H1 (cell line): ENCODE measurements around the gene CNTROB. TPM values are rescaled to one million over a fixed set of nuclear protein-coding genes. Genes with fewer than 3 reads are reported as not detected.
A peak's percentile ranks its signal among the peaks of the same experiment; 100 is the strongest.

Source experiments
- CTCF ChIA-PET: fragments of 300-600 bp; sonication (Branson Sonifier 250); formaldehyde crosslinking; loops from one replicate; lab custom pipeline; 2021; ENCODE audit not compliant: partially characterized antibody; lab: Charles Lee
- POLR2A ChIA-PET: fragments of 300-600 bp; sonication (Branson Sonifier 250); formaldehyde crosslinking; loops from one replicate; lab custom pipeline; 2021; ENCODE audit warnings: inconsistent platforms; ENCODE audit not compliant: partially characterized antibody; lab: Charles Lee
- DNase-seq, 2 experiments: peaks; one replicate each; pipeline versions ENCODE4 v3.0.0 to v3.0.0-alpha.2; 2010 to 2022; ENCODE audit warnings: low spot score in 2 of 2, low read depth in 1 of 2, mixed read lengths in 1 of 2
- FAIRE-seq: peaks from 2 replicates; lab custom pipeline; 2011; peaks lifted over from hg19 to GRCh38; lab: Jason Lieb, UNC
- H2AFZ ChIP-seq: 2 replicates; pipeline ENCODE4 v1.8.1; 2012; ENCODE audit warnings: low read length, inconsistent platforms
- H2AK5ac ChIP-seq: 2 replicates; pipeline ENCODE4 v1.6.1; 2013; ENCODE audit warnings: low read depth, low read length
- H2BK120ac ChIP-seq: replicated peaks from 2 replicates; pipeline ENCODE3; 2013; ENCODE audit warnings: low read depth, low read length, inconsistent platforms
- H2BK12ac ChIP-seq: 2 replicates; pipeline ENCODE4 v1.6.1; 2013; ENCODE audit warnings: low read depth, low read length
- H2BK15ac ChIP-seq: 2 replicates; pipeline ENCODE4 v1.6.1; 2013; ENCODE audit warnings: low read length
- H2BK20ac ChIP-seq: 2 replicates; pipeline ENCODE4 v1.6.1; 2013; ENCODE audit warnings: low read length
- H2BK5ac ChIP-seq: 2 replicates; pipeline ENCODE4 v1.6.1; 2013; ENCODE audit warnings: low read depth, low read length
- H3K14ac ChIP-seq: 2 replicates; pipeline ENCODE4 v1.6.1; 2013; ENCODE audit warnings: inconsistent platforms; ENCODE audit not compliant: insufficient read length
- H3K18ac ChIP-seq: 2 replicates; pipeline ENCODE4 v1.6.1; 2013; ENCODE audit warnings: low read length; ENCODE audit errors: extremely low read depth
- H3K23ac ChIP-seq: 2 replicates; pipeline ENCODE4 v1.6.1; 2013; ENCODE audit warnings: inconsistent platforms; ENCODE audit not compliant: insufficient read length
- H3K23me2 ChIP-seq: 2 replicates; pipeline ENCODE4 v1.6.1; 2013; ENCODE audit warnings: low read depth, low read length
- H3K27ac ChIP-seq: 2 replicates; pipeline ENCODE4 v1.6.1; 2011; ENCODE audit warnings: low read depth, low read length, inconsistent platforms
- H3K27me3 ChIP-seq, 4 experiments: replicated peaks in 1 of 4; 1 replicate in 1 of 4; 2 replicates in 3 of 4; pipeline versions ENCODE4 v1.6.1 to v1.8.1; 2011 to 2013; ENCODE audit warnings: low read length in 3 of 4, mild to moderate bottlenecking in 3 of 4, inconsistent platforms in 2 of 4, mixed read lengths in 2 of 4, moderate library complexity in 1 of 4; ENCODE audit not compliant: control insufficient read depth in 3 of 4, insufficient read depth in 3 of 4; ENCODE audit errors: extremely low read depth in 1 of 4
- H3K36me3 ChIP-seq, 4 experiments: 2 replicates each; pipeline versions ENCODE4 v1.6.1 to v1.8.1; 2011 to 2013; ENCODE audit warnings: mild to moderate bottlenecking in 4 of 4, low read length in 3 of 4, moderate library complexity in 2 of 4, control low read depth in 1 of 4, inconsistent platforms in 1 of 4; ENCODE audit not compliant: insufficient read depth in 4 of 4, control insufficient read depth in 2 of 4
- H3K4ac ChIP-seq: replicated peaks from 2 replicates; pipeline ENCODE3; 2013; ENCODE audit warnings: low read length, low read depth, mixed read lengths, inconsistent platforms; ENCODE audit not compliant: insufficient read length
- H3K4me1 ChIP-seq, 4 experiments: replicated peaks in 1 of 4; 1 replicate in 1 of 4; 2 replicates in 3 of 4; pipeline versions ENCODE4 v1.6.1 to v1.8.1; 2011 to 2013; ENCODE audit warnings: low read length in 3 of 4, inconsistent platforms in 2 of 4, mixed read lengths in 1 of 4; ENCODE audit not compliant: insufficient read depth in 4 of 4, control insufficient read depth in 3 of 4
- H3K4me2 ChIP-seq, 2 experiments: 2 replicates each; pipeline versions ENCODE4 v1.6.1 to v1.8.1; 2011 to 2013; ENCODE audit warnings: low read depth in 2 of 2, low read length in 2 of 2, control low read depth in 1 of 2, inconsistent platforms in 1 of 2, mild to moderate bottlenecking in 1 of 2; ENCODE audit not compliant: insufficient read depth in 1 of 2
- H3K4me3 ChIP-seq, 4 experiments: fragments of 200-600, 300-600 bp in 1 of 4; sonication (generic), shearing (Covaris generic), sonication (Bioruptor Twin) in 1 of 4; 2 replicates each; pipeline versions ENCODE4 v1.5.1 to v1.8.1; 2011 to 2016; ENCODE audit warnings: low read length in 4 of 4, low read depth in 3 of 4, control low read depth in 2 of 4, inconsistent platforms in 2 of 4, mild to moderate bottlenecking in 2 of 4, mixed read lengths in 1 of 4, moderate library complexity in 1 of 4; ENCODE audit not compliant: insufficient read depth in 2 of 4; ENCODE audit errors: extremely low read depth in 1 of 4
- H3K56ac ChIP-seq: replicated peaks from 2 replicates; pipeline ENCODE3; 2013; ENCODE audit warnings: low read depth, mild to moderate bottlenecking, mixed read lengths, low read length, inconsistent platforms; ENCODE audit not compliant: insufficient read length
- H3K79me1 ChIP-seq: 2 replicates; pipeline ENCODE4 v1.6.1; 2013; ENCODE audit warnings: low read depth, low read length, control low read depth
- H3K79me2 ChIP-seq, 2 experiments: 2 replicates each; pipeline versions ENCODE4 v1.6.1 to v1.8.1; 2012 to 2013; ENCODE audit warnings: low read length in 2 of 2, mild to moderate bottlenecking in 2 of 2, inconsistent platforms in 1 of 2; ENCODE audit not compliant: insufficient read depth in 2 of 2, control insufficient read depth in 1 of 2
- H3K9ac ChIP-seq, 4 experiments: replicated peaks in 1 of 4; 1 replicate in 1 of 4; 2 replicates in 3 of 4; pipeline versions ENCODE4 v1.6.1 to v1.8.1; 2011 to 2013; ENCODE audit warnings: low read depth in 3 of 4, low read length in 3 of 4, control low read depth in 2 of 4, mild to moderate bottlenecking in 2 of 4, moderate library complexity in 2 of 4, inconsistent platforms in 1 of 4; ENCODE audit errors: extremely low read depth in 1 of 4
- H3K9me3 ChIP-seq, 2 experiments: 2 replicates each; pipeline versions ENCODE4 v1.6.1 to v1.8.1; 2012 to 2013; ENCODE audit warnings: mild to moderate bottlenecking in 2 of 2, moderate library complexity in 2 of 2, control low read depth in 1 of 2, inconsistent platforms in 1 of 2, low read depth in 1 of 2, low read length in 1 of 2, mixed read lengths in 1 of 2; ENCODE audit not compliant: insufficient read depth in 2 of 2
- H4K20me1 ChIP-seq, 2 experiments: replicated peaks in 1 of 2; 2 replicates each; pipeline versions ENCODE3 to v1.8.1; 2011 to 2013; ENCODE audit warnings: inconsistent platforms in 2 of 2, low read length in 2 of 2, mild to moderate bottlenecking in 1 of 2; ENCODE audit not compliant: insufficient read depth in 2 of 2, control insufficient read depth in 1 of 2
- H4K5ac ChIP-seq: 2 replicates; pipeline ENCODE4 v1.6.1; 2013; ENCODE audit warnings: low read length, low read depth, mixed read lengths, inconsistent platforms; ENCODE audit not compliant: insufficient read length
- H4K8ac ChIP-seq: 2 replicates; pipeline ENCODE4 v1.8.0; 2013; ENCODE audit warnings: mild to moderate bottlenecking, moderate library complexity, low read length, inconsistent platforms; ENCODE audit not compliant: insufficient read depth; ENCODE audit errors: extremely low read depth
- H4K91ac ChIP-seq: replicated peaks from 2 replicates; pipeline ENCODE3; 2013; ENCODE audit warnings: low read length, mixed read lengths, inconsistent platforms; ENCODE audit not compliant: insufficient read length
- TEAD4 ChIP-seq: IDR thresholded peaks from 2 replicates; pipeline ENCODE4 v1.6.1; 2012; ENCODE audit warnings: low read depth, low read length, inconsistent platforms, mixed read lengths
- WGBS, 2 experiments: shearing (Covaris generic) in 1 of 2; methylation state at CpG; one replicate each; pipeline versions ENCODE4 v1.1.6 to v1.1.7; 2013 to 2015; ENCODE audit warnings: low lambda C conversion rate in 2 of 2, mixed read lengths in 2 of 2, inconsistent platforms in 1 of 2, low coverage in 1 of 2, missing lambda C conversion rate in 1 of 2; ENCODE audit not compliant: insufficient replicate concordance in 2 of 2, insufficient coverage in 1 of 2, insufficient read length in 1 of 2; ENCODE audit errors: extremely low coverage in 1 of 2, missing lambda C conversion rate in 1 of 2; 5-methylcytosine and 5-hydroxymethylcytosine counted together
- polyA plus RNA-seq, 7 experiments: library from polyadenylated mRNA; depleted of rRNA in 3 of 7; stranded (reverse) in 5 of 7; unstranded in 2 of 7; fragments of >200 nt in 5 of 7; fragments of 200-250 nt in 2 of 7; gene quantifications; 1 replicate in 5 of 7; 2 replicates in 1 of 7; 4 replicates in 1 of 7; pipeline versions ENCODE4 v1.2.1 to v1.2.3, GENCODE V29; 2011 to 2013; ENCODE audit warnings: missing spikeins in 2 of 7, mixed read lengths in 2 of 7
- total RNA-seq: library from RNA; stranded (reverse); fragmentation: NEBNext Ultra II Directional; extraction: Animal tissue kit (Norgen Biotek cat#: 25700); gene quantifications from 2 replicates; pipeline ENCODE4 v1.2.1, GENCODE V29; 2021

Gene CNTROB
- total and polyA plus RNA-seq, 2 of the 8 experiments (the other 6 are each of a cell fraction or from before 2014, with no cell fraction given), result 20.5 to 31.9 TPM

DNA sequence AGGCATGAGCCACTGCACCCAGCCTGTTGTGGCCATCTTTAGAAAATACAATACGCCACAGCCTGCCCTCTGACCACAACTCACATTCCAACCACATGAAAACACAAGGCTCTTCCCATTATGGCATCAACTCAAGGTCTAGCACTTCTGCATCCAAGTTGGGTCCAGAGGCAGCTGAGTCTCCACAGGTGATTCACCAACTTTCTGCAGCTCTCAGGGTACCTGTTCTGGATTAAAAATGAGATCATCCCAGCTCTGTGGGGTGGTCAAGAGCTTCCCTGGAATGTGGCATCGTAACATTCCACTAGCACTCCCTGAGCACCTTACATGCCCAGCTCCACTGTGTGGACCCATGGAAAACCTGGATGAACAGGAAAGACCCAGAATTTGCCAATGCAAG is 60.5 kb downstream of the CNTROB start:
- DNase-seq, result no peak
- 93% methylated on average over 2 of the region's 2 CpGs; no CpG with 5 or more reads in 1 of the 2 experiments for WGBS, 2 experiments
- H2AFZ ChIP-seq, result no peak overlapping the region
- peak; percentile 24; the same call in 1 of the 2 replicates for TF ChIP-seq TEAD4

More for the DNA sequence above, 60.5 kb downstream of the CNTROB start:
- Histone ChIP-seq H3K56ac (no peak overlapping the region), H2BK5ac (no peak overlapping the region), H3K4me3 (no peak overlapping the region), H3K9me3 (no peaks in the 10 kb centered on the region), H3K23ac (no peak overlapping the region), H3K4me1 (peaks cover 0 to 2% (median 0%) of the 10 kb centered on the region in 4 experiments; a peak in 1 of 7 replicates), H3K79me1 (no peaks in the 10 kb centered on the region), H3K23me2 (peaks cover 5% of the 10 kb centered on the region; the same call in 1 of the 2 replicates), H2BK12ac (no peak overlapping the region), H3K18ac (no peak overlapping the region), H2BK15ac (no peak overlapping the region), H4K20me1 (peaks cover 0 to 4% of the 10 kb centered on the region in 2 experiments), H3K36me3 (no peaks in the 10 kb centered on the region), H3K27ac (no peak overlapping the region), H3K14ac (no peak overlapping the region), H4K8ac (no peak overlapping the region), H2BK120ac (no peak overlapping the region), H2BK20ac (no peak overlapping the region), H3K4me2 (no peak overlapping the region), H3K9ac (no peak overlapping the region), H3K79me2 (no peaks in the 10 kb centered on the region), H3K27me3 (peaks cover 0 to 14% (median 8%) of the 10 kb centered on the region in 4 experiments; a peak in 4 of 7 replicates), H4K5ac (no peak overlapping the region), H3K4ac (no peak overlapping the region), H2AK5ac (no peak overlapping the region), H4K91ac (no peak overlapping the region)
- CTCF ChIA-PET, result interaction anchor here (0.8 to 2.6 kb wide), 17 partner anchors 10 to 154 kb away, joined by 3 to 9 read pairs (median 5); partner anchors contain the start of genes ALOX15B, CNTROB, GUCY2D and TRAPPC1
- POLR2A ChIA-PET, result interaction anchor here (1.4 to 1.6 kb wide), 2 partner anchors 18 to 60 kb away, joined by 4 to 5 read pairs; no protein-coding TSS in a partner anchor
- no peak for FAIRE-seq
